ENCODE results near the gene MRPL52. TPM values are rescaled to one million over a fixed set of nuclear protein-coding genes. Genes with fewer than 3 reads are reported as not detected.

Gene MRPL52
- total RNA-seq, 2 experiments from 2014 or later, result 100 to 181 TPM

- Histone ChIP-seq H2AFZ (ENCODE audit: low read length) (no peak overlapping the region), H3K4me2 (ENCODE audit: low read length) (no peak overlapping the region), H3K4me1 (ENCODE audit: insufficient read depth, low read length, poor library complexity, severe bottlenecking) (peaks cover 6% of the 10 kb centered on the region), H3K9me3 (ENCODE audit: low read length) (no peaks in the 10 kb centered on the region), H3K79me2 (ENCODE audit: insufficient read depth, low read depth, low read length) (no peaks in the 10 kb centered on the region), H3K4me3 (ENCODE audit: low read depth, low read length, poor library complexity, severe bottlenecking) (no peak overlapping the region), H3K27ac (ENCODE audit: low read depth, low read length, poor library complexity, severe bottlenecking) (no peak overlapping the region), H3K36me3 (ENCODE audit: insufficient read depth, low read length) (no peaks in the 10 kb centered on the region), H3K9me2 (ENCODE audit: insufficient read depth, low read length) (no peaks in the 10 kb centered on the region), H4K20me1 (ENCODE audit: insufficient read depth, low read length) (no peaks in the 10 kb centered on the region)
- TF ChIP-seq EZH2phosphoT487 (IDR thresholded peaks at IDR 0.05; ENCODE audit: borderline replicate concordance, low read depth, low read length), result no peak
- no peak for TF ChIP-seq CTCF (conservative IDR thresholded peaks at IDR 0.05; ENCODE audit: low read length)
- CTCF ChIA-PET (ENCODE audit: unreplicated experiment), result interaction anchor here (0.8 kb wide), 1 partner anchor 10 kb away, joined by 4 read pairs; no protein-coding TSS in a partner anchor
- POLR2A ChIA-PET, result interaction anchor here (0.6 kb wide), 1 partner anchor 17 kb away, joined by 3 read pairs; no protein-coding TSS in a partner anchor
- BruUV-seq (replicated peaks), result no TSS peak
- no peak for DNase-seq (ENCODE audit: low spot score)
- intact Hi-C loops (cut with micrococcal nuclease; ENCODE audit: unreplicated experiment), result no loop called here
Observed at GRCh38 chr14:22844221-22845102, 14.8 kb downstream of the MRPL52 start.

- DNase-seq (ENCODE audit: low spot score), result no peak
- H3K4me2 ChIP-seq (ENCODE audit: low read length), result no peak overlapping the region
- no peaks in the 10 kb centered on the region for H3K36me3 ChIP-seq (ENCODE audit: insufficient read depth, low read length)
- H2AFZ ChIP-seq (ENCODE audit: low read length), result no peak overlapping the region
- ChIA-PET POLR2A (no interaction called here), CTCF (ENCODE audit: unreplicated experiment) (interaction anchor here (0.6 to 0.8 kb wide), 2 partner anchors 9 to 15 kb away, joined by 4 read pairs; partner anchors contain the start of gene MRPL52)
- H4K20me1 ChIP-seq (ENCODE audit: insufficient read depth, low read length), result no peaks in the 10 kb centered on the region
- H3K27ac ChIP-seq (ENCODE audit: low read depth, low read length, poor library complexity, severe bottlenecking), result no peak overlapping the region
- no peaks in the 10 kb centered on the region for H3K79me2 ChIP-seq (ENCODE audit: insufficient read depth, low read depth, low read length)
- H3K9me2 ChIP-seq (ENCODE audit: insufficient read depth, low read length), result no peaks in the 10 kb centered on the region
- TF ChIP-seq CTCF (conservative IDR thresholded peaks at IDR 0.05; ENCODE audit: low read length) (no peak), EZH2phosphoT487 (IDR thresholded peaks at IDR 0.05; ENCODE audit: borderline replicate concordance, low read depth, low read length) (no peak)
- H3K4me1 ChIP-seq (ENCODE audit: insufficient read depth, low read length, poor library complexity, severe bottlenecking), result peaks cover 6% of the 10 kb centered on the region
- no peaks in the 10 kb centered on the region for H3K9me3 ChIP-seq (ENCODE audit: low read length)
- intact Hi-C loops (cut with micrococcal nuclease; ENCODE audit: unreplicated experiment), result no loop called here
- BruUV-seq (replicated peaks), result no TSS peak
- no peak overlapping the region for H3K4me3 ChIP-seq (ENCODE audit: low read depth, low read length, poor library complexity, severe bottlenecking)
Observed at GRCh38 chr14:22845103-22845394, 15.4 kb downstream of the MRPL52 start.
